Measurements from ENCODE around the gene CTNNA3.

The CTNNA3 gene

DNA sequence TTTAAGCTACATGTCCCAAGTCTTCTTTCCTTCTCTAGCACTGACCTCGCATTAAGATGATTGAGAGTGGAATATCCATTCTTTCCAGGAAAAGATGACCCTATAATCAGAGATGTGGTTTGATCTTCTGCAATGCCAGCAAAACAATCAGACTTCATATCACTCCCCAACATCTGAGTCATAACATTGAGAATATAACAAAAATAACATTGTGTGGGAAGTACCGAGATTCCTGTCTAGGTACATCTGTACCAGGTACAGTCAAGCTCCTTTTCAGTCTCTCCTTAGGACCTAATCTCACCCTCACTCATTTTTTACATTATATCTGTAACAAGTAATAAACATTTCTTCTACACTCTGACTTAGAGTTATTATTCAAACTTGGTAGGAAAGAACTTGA is 568.6 kb downstream of the CTNNA3 start:
- DNase-seq, result no peak

DNA sequence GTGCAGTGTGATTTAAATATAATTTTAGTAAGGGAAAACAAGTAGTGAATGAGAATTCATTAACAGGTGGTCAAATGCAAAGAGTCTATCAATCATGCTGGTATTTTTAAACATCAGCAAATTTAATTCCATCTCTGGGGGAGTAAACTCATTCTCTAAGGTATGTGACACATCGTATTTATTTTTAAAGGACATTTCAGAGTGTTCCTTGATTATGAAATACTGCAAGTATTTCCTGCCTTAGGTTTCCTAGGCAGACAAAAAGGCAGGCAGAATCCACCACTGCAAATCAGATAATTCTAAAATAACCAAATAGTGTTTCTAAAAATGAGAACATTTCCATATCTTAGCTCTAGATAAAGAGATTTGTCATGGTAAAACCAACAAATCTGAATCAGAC is 576.3 kb downstream of the CTNNA3 start:
- DNase-seq, result no peak

- no peak for DNase-seq
Measured at GRCh38 chr10:67115972-67116371, 580.0 kb downstream of the CTNNA3 start.

GRCh38 chr10:67114945-67115344 is 581.0 kb downstream of the CTNNA3 start:
- no peak for DNase-seq

GRCh38 chr10:67112765-67113164 is 583.2 kb downstream of the CTNNA3 start:
- DNase-seq, result no peak

DNA sequence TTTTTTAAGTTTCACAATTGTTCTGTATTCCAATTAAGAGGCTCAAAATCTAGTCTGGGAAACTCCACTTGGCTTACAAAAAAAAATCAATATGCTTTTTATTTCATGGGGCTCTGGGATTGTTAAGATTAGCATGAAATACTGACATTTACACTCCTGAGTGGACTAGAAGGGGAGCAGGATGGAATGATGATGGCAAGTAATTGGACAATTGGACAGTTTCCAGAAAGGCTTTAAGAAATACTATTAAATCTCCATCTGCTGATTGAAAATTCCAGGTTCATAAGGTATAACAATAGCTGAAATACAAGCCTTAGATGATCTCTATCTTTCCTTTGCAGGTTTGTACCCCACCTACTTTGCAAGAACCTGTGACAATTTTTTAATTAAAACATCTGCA is 585.7 kb downstream of the CTNNA3 start:
- DNase-seq, result no peak

GRCh38 chr10:67107670-67108069 is 588.3 kb downstream of the CTNNA3 start:
- no peak for DNase-seq

- DNase-seq, result no peak
Measured at GRCh38 chr10:67100951-67101350, 595.0 kb downstream of the CTNNA3 start.

DNA sequence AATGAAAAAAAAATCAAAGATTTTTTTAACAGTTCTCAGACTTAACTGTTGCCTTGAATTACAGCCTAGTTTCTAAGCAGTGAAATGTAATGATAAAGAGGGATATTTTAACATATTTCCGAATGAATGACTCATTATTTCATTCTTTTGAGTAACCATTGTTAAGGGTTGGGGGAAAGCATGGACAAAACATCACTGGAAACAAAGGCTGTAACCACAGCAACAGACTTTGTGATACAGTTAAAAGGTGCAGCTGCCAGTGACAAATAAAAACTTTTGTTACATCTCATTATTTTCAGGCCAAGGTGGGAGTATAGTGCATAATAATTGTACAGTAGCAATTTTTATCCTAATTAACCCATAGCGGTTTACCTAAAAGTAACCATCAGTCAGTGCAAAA is 597.5 kb downstream of the CTNNA3 start:
- DNase-seq, result peak in 1 of 58 donors; percentile 13

DNA sequence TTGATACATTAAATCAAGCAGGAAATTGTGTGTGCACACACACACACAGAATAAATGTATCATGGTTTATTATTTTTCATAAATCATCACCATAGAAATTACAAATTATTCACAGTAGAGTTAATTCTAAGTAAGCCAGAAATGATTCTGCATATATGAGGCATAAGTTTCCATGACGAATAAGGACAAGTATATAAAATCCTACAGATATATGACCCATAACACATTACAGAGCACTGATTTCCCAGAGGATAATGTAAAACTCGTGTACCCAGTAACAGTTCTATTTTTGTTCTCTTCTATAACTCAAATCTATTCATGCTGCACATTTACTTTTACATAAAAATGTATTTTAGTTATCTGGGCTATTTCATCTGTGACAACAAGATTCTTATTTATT is 600.5 kb downstream of the CTNNA3 start:
- DNase-seq, result no peak

DNA sequence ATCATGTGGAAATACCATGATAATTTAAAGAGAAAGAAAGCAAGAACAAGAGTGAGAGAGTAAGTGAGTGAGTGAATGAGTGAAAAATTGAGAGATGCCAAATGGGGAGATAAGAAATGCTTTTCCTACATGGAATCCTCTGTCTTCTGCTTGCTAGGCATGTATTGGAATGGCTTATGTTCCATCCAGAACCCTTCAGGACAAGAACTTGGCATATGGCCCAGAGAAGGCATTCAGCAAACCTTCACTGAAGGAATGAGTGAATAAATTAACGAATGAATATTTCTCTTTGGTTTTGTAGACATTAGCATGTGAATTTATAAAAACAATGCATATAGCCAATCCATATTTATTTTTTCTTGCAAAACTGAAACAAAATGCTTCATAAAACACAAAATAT is 608.0 kb downstream of the CTNNA3 start:
- DNase-seq, result peak in 1 of 58 donors; percentile 3

DNA sequence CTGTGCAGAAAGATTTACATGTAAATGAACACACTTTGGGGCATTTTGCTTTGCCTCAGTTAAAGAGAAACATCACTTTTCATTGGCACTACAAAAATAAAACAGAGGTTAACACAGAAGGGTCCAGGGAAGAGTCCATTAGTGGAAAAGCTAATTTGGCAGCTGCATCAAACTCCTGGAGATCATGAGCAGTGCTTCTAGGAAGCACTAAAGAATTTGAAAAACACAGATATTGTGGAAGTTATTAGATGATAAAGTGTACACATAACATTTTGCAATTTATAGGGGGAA is 608.9 kb downstream of the CTNNA3 start:
- no peak for DNase-seq

GRCh38 chr10:67086327-67087134 is 609.5 kb downstream of the CTNNA3 start:
- DNase-seq, result no peak

DNA sequence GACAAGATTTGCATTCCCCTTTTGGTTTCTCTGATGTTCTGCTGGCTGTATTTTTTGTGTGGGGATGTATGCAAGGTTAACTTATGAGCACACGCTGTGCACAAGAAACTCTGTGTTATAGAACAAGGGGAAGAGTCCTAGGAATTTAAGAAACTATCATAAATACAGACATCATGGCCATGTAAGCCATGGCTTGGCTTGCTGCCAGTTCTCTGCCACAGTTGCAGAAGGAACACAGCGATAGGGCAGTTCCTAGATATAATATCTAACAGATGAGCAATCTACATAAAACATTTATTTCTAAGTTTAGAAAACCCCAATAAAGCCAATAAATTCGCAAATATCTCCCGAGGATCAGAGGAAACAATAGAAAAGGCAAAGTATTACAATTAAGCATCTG is 616.9 kb downstream of the CTNNA3 start:
- DNase-seq, result peak in 14 of 58 donors; percentile 0 to 50 (median 6)

DNA sequence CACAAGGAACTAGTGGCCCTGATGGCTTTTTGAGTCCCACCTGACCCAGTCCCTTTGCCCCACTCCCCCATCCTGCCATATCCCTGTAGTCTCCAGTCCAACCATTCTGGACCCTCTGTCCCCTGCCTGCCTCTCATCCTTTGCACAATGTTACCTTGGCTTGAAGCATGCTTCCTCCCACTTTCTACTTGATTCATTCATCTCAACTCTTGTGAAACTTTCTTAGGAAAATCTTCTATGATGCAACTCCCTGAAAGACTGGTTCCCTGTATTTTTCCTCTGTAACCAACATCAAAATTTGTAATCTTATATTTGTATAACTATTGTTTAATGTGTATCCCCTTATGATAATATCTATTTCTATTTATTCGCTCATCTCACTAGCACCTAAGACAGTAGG is 618.6 kb downstream of the CTNNA3 start:
- DNase-seq, result no peak

- DNase-seq, result no peak
Measured at GRCh38 chr10:67076144-67076543, 619.9 kb downstream of the CTNNA3 start.

GRCh38 chr10:67075491-67075971 is 620.5 kb downstream of the CTNNA3 start:
- no peak for DNase-seq

DNA sequence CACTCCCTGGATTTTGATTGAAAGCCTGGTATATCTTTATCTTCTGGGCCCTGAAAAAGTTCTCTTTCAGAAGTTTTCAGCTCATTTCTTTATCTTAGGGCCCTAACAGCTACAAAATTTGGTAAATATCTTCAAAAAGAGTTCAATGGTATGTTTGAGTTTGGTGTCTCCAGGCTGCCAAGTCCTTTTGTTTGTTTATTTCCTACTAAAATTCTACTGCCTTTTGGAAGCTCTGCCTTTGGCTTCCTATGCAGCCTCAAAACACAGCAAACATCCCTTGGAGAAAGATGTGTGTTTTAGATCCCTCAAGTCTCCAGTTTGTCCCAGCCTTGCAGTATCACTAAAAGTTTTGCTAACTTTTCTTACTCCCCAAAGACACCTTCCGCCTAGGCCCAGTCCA is 623.3 kb downstream of the CTNNA3 start:
- no peak for DNase-seq

GRCh38 chr10:67050415-67050814 is 645.6 kb downstream of the CTNNA3 start:
- no peak for DNase-seq

- no peak for DNase-seq
Measured at GRCh38 chr10:67049988-67050387, 646.0 kb downstream of the CTNNA3 start.

GRCh38 chr10:67046507-67046906 is 649.5 kb downstream of the CTNNA3 start:
- DNase-seq, result no peak

GRCh38 chr10:67045404-67045803 is 650.6 kb downstream of the CTNNA3 start:
- no peak for DNase-seq

DNA sequence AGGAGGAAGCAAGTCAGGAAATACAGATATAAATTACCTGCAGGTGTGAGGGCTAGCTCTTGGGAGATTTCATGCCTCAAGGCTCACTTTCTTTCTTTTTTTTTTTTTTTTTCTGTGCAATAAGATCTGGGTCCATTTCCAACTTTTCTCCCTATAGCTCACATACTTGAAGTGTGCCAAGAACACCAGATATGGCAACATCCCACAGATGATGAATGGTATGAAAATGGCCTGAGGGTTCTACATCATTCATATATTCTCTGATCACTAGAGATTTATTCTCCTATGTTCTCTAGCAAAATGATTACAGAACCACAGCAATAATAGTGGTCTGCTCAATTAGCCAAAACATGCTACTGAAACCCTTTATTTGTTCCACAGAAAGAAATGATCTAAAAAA is 653.0 kb downstream of the CTNNA3 start:
- DNase-seq, result peak in 1 of 58 donors; percentile 16

GRCh38 chr10:67036808-67037207 is 659.2 kb downstream of the CTNNA3 start:
- no peak for DNase-seq
